ENCODE measurements around the gene PPOX. TPM values are rescaled to one million over a fixed set of nuclear protein-coding genes. Genes with fewer than 3 reads are reported as not detected.

PPOX gene
- polyA plus RNA-seq, 1 experiment = 29.7 TPM

DNA sequence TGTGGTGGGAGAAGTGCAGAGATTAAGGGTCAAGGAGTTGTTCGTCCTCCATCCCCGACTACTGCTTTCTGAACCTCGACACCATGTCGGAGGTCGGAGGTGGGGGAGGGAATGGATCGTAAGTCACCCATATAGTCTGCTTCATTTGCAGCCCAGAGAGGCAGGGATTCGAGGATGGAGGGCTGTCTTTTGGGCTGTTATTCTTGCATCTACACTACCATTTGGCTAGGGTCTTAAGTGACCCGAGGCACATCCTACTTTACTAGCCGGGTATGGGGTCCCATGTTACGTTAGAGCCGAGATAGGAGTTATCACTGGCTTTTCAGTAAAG is 6.3 kb upstream of the PPOX start:
- Histone ChIP-seq H3K4me3 (ENCODE audit: low read depth, low read length) (peak overlapping the region; percentile 84), H3K36me3 (ENCODE audit: control insufficient read depth, insufficient read depth, low read length) (peaks cover 14% of the 10 kb centered on the region), H3K27me3 (ENCODE audit: control insufficient read depth, insufficient read depth, low read length) (no peaks in the 10 kb centered on the region)
- DNase-seq (ENCODE audit: low read depth) = no peak
- ChIA-PET CTCF (no interaction called here), POLR2A (no interaction called here)
- no peak for TF ChIP-seq CTCF (IDR thresholded peaks at IDR 0.05; ENCODE audit: insufficient read depth, low read depth, low read length)

- no peak for TF ChIP-seq CTCF (IDR thresholded peaks at IDR 0.05; ENCODE audit: insufficient read depth, low read depth, low read length)
- Histone ChIP-seq H3K27me3 (ENCODE audit: control insufficient read depth, insufficient read depth, low read length) (no peaks in the 10 kb centered on the region), H3K4me3 (ENCODE audit: low read depth, low read length) (no peak overlapping the region), H3K36me3 (ENCODE audit: control insufficient read depth, insufficient read depth, low read length) (peaks cover 15% of the 10 kb centered on the region)
- POLR2A ChIA-PET = no interaction called here
- CTCF ChIA-PET = no interaction called here
- DNase-seq (ENCODE audit: low read depth) = no peak
Observed at GRCh38 chr1:161160671-161161145, 5.5 kb upstream of the PPOX start.

DNA sequence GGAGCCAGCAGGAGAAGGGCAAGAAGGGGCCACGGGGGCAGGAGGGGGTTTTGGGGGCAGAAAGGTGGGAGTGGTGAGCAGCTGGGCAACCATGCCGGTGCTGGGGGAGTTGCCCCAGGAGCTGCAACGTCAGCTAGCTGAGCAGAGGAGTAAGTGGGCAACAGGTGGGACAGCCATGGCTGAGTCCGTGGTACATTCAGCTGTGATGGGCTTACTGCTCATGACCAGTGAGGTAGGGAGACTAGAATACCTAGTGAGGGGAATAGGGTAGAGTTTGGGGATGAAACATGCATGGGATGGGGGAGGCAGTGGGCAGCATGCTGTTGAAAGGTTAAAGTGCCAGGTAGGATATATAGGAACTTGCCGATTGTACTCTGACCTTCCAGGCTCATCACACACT is 4.6 kb upstream of the PPOX start:
- Histone ChIP-seq H3K4me3 (ENCODE audit: low read depth, low read length) (no peak overlapping the region), H3K27me3 (ENCODE audit: control insufficient read depth, insufficient read depth, low read length) (no peaks in the 10 kb centered on the region), H3K36me3 (ENCODE audit: control insufficient read depth, insufficient read depth, low read length) (peaks cover 15% of the 10 kb centered on the region)
- DNase-seq (ENCODE audit: low read depth) = no peak
- TF ChIP-seq CTCF (IDR thresholded peaks at IDR 0.05; ENCODE audit: insufficient read depth, low read depth, low read length) = no peak
- CTCF ChIA-PET = no interaction called here
- POLR2A ChIA-PET = no interaction called here

GRCh38 chr1:161162052-161162451 is 4.2 kb upstream of the PPOX start:
- POLR2A ChIA-PET = no interaction called here
- CTCF ChIA-PET = no interaction called here
- TF ChIP-seq CTCF (IDR thresholded peaks at IDR 0.05; ENCODE audit: insufficient read depth, low read depth, low read length) = no peak
- Histone ChIP-seq H3K4me3 (ENCODE audit: low read depth, low read length) (no peak overlapping the region), H3K36me3 (ENCODE audit: control insufficient read depth, insufficient read depth, low read length) (peaks cover 12% of the 10 kb centered on the region), H3K27me3 (ENCODE audit: control insufficient read depth, insufficient read depth, low read length) (no peaks in the 10 kb centered on the region)
- DNase-seq (ENCODE audit: low read depth) = no peak

GRCh38 chr1:161162806-161163205 is 3.4 kb upstream of the PPOX start:
- Histone ChIP-seq H3K4me3 (ENCODE audit: low read depth, low read length) (no peak overlapping the region), H3K36me3 (ENCODE audit: control insufficient read depth, insufficient read depth, low read length) (peaks cover 12% of the 10 kb centered on the region), H3K27me3 (ENCODE audit: control insufficient read depth, insufficient read depth, low read length) (no peaks in the 10 kb centered on the region)
- no peak for TF ChIP-seq CTCF (IDR thresholded peaks at IDR 0.05; ENCODE audit: insufficient read depth, low read depth, low read length)
- ChIA-PET POLR2A (no interaction called here), CTCF (interaction anchor here (0.5 kb wide), 1 partner anchor 10 kb away, joined by 3 read pairs; no protein-coding TSS in a partner anchor)
- DNase-seq (ENCODE audit: low read depth) = no peak
